Lung (tissue), 16 donors: ENCODE results near the gene MAS1L. TPM values are rescaled to one million over a fixed set of nuclear protein-coding genes. Genes with fewer than 3 reads are reported as not detected.

Experiments
- ATAC-seq: fragments of 200-7000 bp; cut with Tn5 transposase; one replicate; pipeline ENCODE4 v1.9.1; 2020; ENCODE audit warnings: moderate number of reproducible peaks; ENCODE audit not compliant: insufficient read depth, low FRiP score
- DNase-seq, 3 donors: peaks; one replicate each; pipeline ENCODE4 v3.0.0-alpha.2; 2013 to 2017
- H3K27ac ChIP-seq, 2 donors: one replicate each; pipeline ENCODE4 v1.5.1; 2013; ENCODE audit warnings: mild to moderate bottlenecking in 2 of 2, moderate library complexity in 2 of 2, control low read depth in 1 of 2, inconsistent platforms in 1 of 2, low read depth in 1 of 2, low read length in 1 of 2
- H3K27me3 ChIP-seq, 3 donors: one replicate each; pipeline ENCODE4 v1.5.1; 2013; ENCODE audit warnings: low read length in 2 of 3; ENCODE audit not compliant: control insufficient read depth in 3 of 3, insufficient read depth in 3 of 3
- H3K36me3 ChIP-seq, 4 donors: one replicate each; pipeline ENCODE4 v1.5.1; 2013; ENCODE audit warnings: low read length in 4 of 4, mild to moderate bottlenecking in 1 of 4, moderate library complexity in 1 of 4; ENCODE audit not compliant: control insufficient read depth in 4 of 4, insufficient read depth in 4 of 4
- H3K4me1 ChIP-seq, 5 donors: one replicate each; pipeline ENCODE4 v1.5.1; 2013; ENCODE audit warnings: low read length in 5 of 5, mild to moderate bottlenecking in 2 of 5, moderate library complexity in 1 of 5; ENCODE audit not compliant: control insufficient read depth in 5 of 5, insufficient read depth in 5 of 5
- H3K4me3 ChIP-seq: one replicate; pipeline ENCODE4 v1.5.1; 2013; ENCODE audit warnings: mild to moderate bottlenecking, control low read depth, moderate library complexity
- H3K9ac ChIP-seq, 2 donors: one replicate each; pipeline ENCODE4 v1.5.1; 2013; ENCODE audit warnings: low read length in 2 of 2, control low read depth in 1 of 2; ENCODE audit not compliant: insufficient read depth in 1 of 2
- H3K9me3 ChIP-seq, 4 donors: one replicate each; pipeline ENCODE4 v1.5.1; 2013; ENCODE audit warnings: low read length in 3 of 4, mild to moderate bottlenecking in 1 of 4, moderate library complexity in 1 of 4; ENCODE audit not compliant: control insufficient read depth in 4 of 4, insufficient read depth in 3 of 4
- CTCF ChIP-seq: IDR thresholded peaks from 2 replicates; pipeline ENCODE4 v1.5.1; 2012; ENCODE audit warnings: mild to moderate bottlenecking; ENCODE audit errors: control extremely low read depth, extremely low read depth
- WGBS, 2 donors: extraction: QIAGEN DNeasy Blood & Tissue Kit; methylation state at CpG; one replicate each; pipeline ENCODE4 v1.1.7; 2013; 5-methylcytosine and 5-hydroxymethylcytosine counted together
- long read RNA-seq, 5 donors: transcript quantifications; one replicate each; lab custom pipeline, GENCODE V29; 2026
- polyA plus RNA-seq, 2 donors: library from polyadenylated mRNA; stranded (reverse); fragments of 200-250 nt; gene quantifications; one replicate each; pipeline ENCODE4 v1.2.1, GENCODE V29; 2013
- total RNA-seq, 2 donors: library from RNA; depleted of rRNA in 1 of 2; stranded (reverse); fragments of >200 nt in 1 of 2; gene quantifications; one replicate each; pipeline ENCODE4 v1.2.1, GENCODE V29; 2014 to 2021
- donor health status: control.
- donor health status: control.
- donor health status: Bipolar disorder and iron deficiency.
- donor health status: healthy.
- donor health status: DM: yes; HTN: yes; CAD: no.

MAS1L gene
- total RNA-seq (not detected), polyA plus RNA-seq (not detected)
- long read RNA-seq, donor 1: 0 reads
- long read RNA-seq, donor 2: 0 reads
- long read RNA-seq, donor 3: 0 reads
- long read RNA-seq, donor 4: 0 reads
- long read RNA-seq, donor 5: 0 reads

GRCh38 chr6:29487660-29488059 lies at the start of gene MAS1L:
Gene MAS1L, minus strand, starts transcription at chr6:29487956. Its CDS starts 54 bp downstream, at chr6:29487902.
- no peak for TF ChIP-seq CTCF
- peaks cover 0 to 2% (median 0%) of the 10 kb centered on the region in 3 donors for H3K27me3 ChIP-seq
- H3K36me3 ChIP-seq: no peaks in the 10 kb centered on the region
- H3K4me3 ChIP-seq: no peak within 1 kb of the TSS
- H3K9me3 ChIP-seq: no peaks in the 10 kb centered on the region
- H3K27ac ChIP-seq: no peak within 1 kb of the TSS
- H3K9ac ChIP-seq: no peak within 1 kb of the TSS
- DNase-seq (no peak), ATAC-seq (no peak)
- 89 to 91% methylated on average over 2 of the region's 2 CpGs for WGBS, 2 donors
- H3K4me1 ChIP-seq: no peaks in the 10 kb centered on the region

- H3K4me1 ChIP-seq: no peaks in the 10 kb centered on the region
- 47 to 73% methylated on average over 2 of the region's 2 CpGs for WGBS, 2 donors
- no peak overlapping the region for H3K9ac ChIP-seq
- no peak for DNase-seq
- no peaks in the 10 kb centered on the region for H3K9me3 ChIP-seq
- no peak for ATAC-seq
- H3K27me3 ChIP-seq: no peaks in the 10 kb centered on the region
- no peak overlapping the region for H3K4me3 ChIP-seq
- TF ChIP-seq CTCF: no peak
- H3K36me3 ChIP-seq: no peaks in the 10 kb centered on the region
- no peak overlapping the region for H3K27ac ChIP-seq
Measured at GRCh38 chr6:29532320-29532951, 44.7 kb upstream of the MAS1L start.

DNA sequence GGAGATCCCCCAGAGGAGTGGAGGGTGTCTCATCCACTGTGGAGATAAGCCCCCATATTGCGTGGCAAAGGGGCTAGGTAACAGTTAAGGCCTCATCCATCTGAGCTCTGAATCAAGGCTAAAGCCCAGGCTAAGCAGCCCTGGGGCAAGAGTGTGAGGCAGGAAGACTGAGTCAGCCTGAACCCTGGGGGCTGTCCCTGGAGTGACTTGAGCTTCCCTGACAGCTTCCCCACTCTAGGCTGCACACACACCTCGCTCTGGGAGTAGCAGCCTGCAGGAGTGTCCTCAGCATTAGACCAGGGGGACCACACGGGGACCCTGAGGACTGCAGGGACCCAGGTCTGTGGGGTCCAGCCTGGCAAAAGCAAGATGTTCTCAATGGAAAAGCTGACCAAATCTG lies 43.9 kb upstream of the MAS1L start:
- Histone ChIP-seq H3K9me3 (no peaks in the 10 kb centered on the region), H3K27me3 (no peaks in the 10 kb centered on the region), H3K4me1 (no peaks in the 10 kb centered on the region), H3K27ac (no peak overlapping the region), H3K36me3 (no peaks in the 10 kb centered on the region), H3K4me3 (no peak overlapping the region), H3K9ac (no peak overlapping the region)
- DNase-seq (no peak), ATAC-seq (no peak)
- WGBS, 2 donors: 63 to 69% methylated on average over 3 of the region's 3 CpGs
- TF ChIP-seq CTCF: no peak
